DMS 273 (cell line): Measurements from ENCODE around the gene USP34.
A peak's percentile ranks its signal among the peaks of the same experiment; 100 is the strongest.
"Not testable (repeated sequence)": the region's sequence is repeated elsewhere in the genome, so short reads cannot be mapped to it uniquely, and the experiment has no call there.

Source experiments
- DNase-seq: peaks from one replicate; lab custom pipeline; 2025; ENCODE audit not compliant: unreplicated experiment; lab: John Stamatoyannopoulos, UW

Gene USP34

DNA sequence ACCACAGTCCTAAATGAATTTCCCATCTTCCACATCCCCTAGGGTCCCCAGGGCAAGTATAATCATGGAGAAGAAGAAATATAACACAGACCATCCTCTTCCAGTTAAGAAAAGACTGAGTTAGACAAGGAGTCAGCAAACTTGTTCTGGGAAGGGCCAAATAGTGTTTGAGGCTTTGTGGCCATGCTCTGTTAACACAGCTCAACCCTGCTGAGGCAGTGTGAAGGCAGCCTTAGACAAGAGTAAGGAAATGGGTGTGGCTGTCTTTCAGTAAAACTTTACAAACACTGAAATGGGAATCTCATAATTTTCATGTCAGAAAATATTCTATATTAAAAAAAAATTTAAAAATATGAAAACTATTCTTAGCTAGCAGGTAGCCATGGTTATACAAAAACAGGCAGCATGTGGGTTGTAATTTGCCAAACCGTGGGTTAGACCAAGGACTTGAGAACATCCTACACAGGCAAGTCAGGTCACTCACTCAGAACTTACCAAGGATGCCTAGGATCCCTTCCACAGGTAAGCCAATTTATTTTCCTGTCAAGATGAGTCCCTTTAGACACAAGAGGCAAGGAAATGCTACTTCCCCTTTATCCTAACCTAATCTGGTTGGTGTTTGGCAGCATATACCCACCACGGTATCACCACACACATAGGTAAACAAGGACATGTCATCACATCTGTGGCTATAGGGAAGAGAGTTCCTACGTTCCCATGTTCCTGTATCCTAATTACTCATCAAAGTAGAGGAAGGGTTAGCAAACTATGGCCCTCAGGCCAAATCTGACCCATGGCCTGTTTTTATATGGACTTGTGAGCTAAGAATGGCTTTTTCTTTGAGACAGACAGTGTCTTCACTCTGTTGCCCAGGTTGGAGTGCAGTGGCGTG lies 277.0 kb downstream of the USP34 start:
- DNase-seq, result no peak

DNA sequence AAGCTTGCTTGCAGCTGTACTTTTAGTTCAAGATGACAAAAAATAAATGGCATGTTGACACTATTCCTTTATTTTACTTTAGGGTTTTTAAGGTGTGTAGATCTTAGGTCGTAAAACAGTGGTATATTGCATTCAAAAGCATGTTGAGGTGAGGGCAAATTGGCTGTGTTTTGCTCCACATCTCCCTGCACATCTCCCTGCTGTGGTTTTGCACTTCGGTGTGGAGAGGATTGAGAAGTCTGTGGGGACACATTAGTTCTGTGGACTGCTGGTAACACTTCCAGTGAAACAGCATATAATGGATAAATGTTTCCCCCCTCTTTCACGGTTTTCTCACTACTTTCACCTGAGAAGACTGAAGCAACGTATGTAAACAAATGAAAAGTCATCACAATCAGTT lies 283.8 kb downstream of the USP34 start:
- no peak for DNase-seq

DNA sequence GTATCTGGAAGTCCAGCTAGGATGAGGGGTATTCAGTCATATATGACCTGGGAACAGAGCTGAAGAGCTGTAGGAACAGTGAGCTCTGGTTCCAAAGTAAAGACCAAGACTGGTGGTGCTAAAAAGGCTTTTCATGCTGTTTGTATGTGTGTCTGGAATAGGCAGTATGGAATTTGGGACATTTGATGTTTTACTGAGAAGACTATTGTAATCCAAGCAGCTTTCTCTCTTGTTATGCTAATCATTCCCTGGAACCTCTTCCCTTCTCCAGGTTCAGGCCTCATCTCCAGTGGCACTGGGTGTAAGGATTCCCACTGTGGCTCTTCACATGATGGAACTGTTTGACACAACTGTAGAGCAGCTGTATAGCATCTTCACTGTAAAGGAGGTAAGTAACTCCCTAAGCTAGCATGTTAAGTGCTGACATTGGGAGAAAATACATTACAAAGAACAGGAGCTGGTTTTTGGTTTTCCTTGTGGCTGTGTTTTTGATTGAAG lies 285.6 kb downstream of the USP34 start:
- DNase-seq, result no peak

DNA sequence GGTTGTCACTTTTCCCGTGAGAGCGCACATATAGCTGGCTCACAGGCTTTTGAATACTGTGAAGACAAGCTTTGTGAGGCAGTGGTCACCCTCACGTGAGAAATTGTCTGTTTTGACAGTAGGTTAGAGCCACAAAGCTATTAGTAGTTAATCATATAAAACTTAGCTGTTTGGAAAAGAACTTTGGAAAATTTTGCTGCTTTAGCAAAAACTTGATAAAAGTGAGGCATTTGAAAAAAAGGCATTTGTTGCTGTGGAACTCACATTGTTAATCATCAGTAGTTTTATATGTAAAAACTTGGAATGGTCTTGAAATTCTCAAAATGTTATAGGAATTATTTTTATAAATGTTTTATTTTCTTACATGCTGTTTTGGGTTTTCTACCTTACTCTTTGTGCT lies 286.6 kb downstream of the USP34 start:
- no peak for DNase-seq

DNA sequence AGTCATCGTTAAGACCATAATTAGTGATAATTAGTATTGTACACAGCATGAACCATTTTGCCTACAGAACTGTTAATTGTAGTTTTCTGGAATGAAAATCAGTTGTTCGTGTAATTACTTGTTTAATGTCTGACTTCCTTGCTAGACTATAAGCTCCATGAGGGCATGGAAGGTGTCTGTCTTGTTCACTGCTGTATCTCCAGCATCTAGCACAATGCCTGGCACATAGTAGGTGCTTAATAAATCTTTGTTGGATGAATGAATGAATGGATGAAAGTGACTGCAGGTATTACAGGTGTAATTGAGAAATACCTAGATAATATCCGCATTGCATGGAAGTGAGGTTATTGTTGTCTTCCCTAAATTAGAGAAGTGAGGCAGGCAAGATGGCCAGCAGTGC lies 287.1 kb downstream of the USP34 start:
- DNase-seq, result no peak

DNA sequence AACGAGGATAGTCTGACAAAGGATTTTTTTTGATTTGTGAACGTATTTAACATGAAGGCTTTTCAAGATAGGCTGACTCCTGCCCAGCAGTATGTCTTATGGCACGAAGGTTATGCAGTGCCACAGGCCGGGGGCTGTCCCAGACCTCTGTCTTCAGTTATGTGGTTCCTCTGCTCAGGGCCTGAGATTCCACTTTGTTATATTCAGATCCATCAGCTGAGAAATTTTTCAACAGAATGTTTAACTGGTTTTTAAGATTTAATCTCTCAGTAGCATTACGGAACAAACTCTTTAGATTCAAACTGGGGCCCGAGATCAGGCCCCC lies 288.9 kb downstream of the USP34 start:
- DNase-seq, result no peak

DNA sequence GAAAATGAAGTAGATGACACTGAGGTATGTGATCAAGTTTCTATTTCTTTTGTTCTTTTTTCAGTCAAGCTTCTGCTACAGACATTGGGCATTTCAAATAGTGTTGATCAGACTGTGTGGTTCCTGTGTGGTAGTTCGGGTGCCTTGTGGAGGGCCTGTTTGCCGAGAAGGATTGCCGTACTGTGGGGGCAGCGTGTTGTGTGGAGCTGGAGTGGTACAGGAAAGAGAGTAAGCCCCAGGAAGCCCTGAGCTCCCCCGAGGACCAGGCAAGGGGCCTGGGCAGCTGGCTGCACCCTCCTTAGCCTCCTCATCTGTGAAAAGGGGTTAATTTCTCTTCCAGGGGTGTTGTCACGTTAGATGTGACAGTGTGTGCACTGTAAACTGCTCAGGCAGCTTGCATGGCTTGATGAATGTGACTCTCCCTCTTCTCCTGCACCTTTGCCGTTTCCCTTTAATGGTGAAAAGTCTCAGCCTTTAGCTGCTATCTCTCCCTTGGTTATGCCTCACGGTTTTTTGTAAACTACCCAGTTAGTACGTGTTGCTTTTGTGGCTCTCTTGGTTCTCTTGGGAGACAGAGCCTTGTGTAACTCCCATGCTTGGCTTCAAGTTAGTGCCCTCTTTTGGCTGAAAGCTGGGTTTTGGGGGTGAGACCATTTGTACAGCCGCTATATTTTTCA lies 289.4 kb downstream of the USP34 start:
- no peak for DNase-seq

DNA sequence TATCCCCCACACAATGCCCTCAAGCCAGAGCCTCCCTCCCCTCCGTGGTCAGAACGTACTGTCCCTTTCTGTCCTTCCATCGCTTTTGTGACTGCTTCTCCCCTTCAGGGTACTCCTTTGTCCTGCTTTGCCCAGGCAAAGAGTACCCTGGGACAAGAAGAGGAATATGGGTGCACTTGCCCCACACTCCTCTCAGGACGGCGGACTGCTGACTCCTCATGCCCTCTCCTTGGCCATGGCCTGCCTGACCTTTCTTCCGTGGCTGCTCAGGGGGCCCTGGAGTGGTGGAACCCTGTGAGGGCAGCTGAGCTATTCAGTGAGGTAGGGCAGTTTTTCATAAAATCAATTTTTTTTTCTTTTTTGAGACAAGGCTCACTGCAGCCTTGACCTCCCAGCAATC lies 290.2 kb downstream of the USP34 start:
- DNase-seq, result no peak

DNA sequence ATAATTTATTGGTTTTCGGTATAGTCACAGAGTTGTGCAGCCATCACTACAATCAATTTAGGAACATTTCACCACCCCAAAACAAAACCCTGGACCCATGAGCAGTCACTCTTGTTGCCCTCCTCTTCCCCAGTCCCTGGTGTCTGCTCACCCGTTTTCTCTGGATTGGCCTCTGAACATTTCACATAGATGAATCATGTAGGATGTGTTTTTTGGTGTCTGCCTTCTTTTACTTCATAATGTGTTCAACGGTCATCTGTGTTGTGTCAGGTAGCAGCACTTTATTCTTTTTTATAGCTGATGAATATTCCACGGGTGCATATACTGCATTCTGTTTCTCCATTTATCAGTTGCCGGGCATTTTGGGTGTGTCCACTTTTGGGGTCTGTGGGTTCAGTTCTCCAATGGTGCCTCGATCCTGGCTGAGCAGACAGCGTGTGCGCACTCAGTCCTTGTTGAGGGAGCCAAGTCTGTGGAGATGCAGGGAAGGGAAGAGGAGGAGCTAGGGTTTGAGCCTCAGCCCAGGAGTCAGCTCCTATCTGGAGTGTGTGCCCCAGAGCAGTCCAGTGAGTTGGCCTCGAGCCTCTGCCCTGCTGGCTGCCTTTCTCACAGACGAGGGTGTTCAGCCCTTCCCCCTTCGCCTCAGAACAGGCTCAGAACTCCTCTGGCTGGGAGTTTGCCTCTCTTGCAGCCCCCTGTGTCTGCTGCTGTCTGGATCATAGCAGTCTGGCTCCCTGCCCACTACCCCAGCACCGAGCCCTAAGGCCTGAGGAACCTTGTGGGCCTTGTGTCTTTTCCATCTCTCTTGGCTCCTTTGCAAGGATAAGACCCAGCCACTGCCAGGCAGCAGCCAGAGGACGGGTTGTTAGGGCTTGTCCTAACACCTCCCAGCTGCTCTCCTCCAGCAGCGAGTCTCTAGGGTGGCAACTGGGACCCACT lies 290.9 kb downstream of the USP34 start:
- DNase-seq, result peak; percentile 38

DNA sequence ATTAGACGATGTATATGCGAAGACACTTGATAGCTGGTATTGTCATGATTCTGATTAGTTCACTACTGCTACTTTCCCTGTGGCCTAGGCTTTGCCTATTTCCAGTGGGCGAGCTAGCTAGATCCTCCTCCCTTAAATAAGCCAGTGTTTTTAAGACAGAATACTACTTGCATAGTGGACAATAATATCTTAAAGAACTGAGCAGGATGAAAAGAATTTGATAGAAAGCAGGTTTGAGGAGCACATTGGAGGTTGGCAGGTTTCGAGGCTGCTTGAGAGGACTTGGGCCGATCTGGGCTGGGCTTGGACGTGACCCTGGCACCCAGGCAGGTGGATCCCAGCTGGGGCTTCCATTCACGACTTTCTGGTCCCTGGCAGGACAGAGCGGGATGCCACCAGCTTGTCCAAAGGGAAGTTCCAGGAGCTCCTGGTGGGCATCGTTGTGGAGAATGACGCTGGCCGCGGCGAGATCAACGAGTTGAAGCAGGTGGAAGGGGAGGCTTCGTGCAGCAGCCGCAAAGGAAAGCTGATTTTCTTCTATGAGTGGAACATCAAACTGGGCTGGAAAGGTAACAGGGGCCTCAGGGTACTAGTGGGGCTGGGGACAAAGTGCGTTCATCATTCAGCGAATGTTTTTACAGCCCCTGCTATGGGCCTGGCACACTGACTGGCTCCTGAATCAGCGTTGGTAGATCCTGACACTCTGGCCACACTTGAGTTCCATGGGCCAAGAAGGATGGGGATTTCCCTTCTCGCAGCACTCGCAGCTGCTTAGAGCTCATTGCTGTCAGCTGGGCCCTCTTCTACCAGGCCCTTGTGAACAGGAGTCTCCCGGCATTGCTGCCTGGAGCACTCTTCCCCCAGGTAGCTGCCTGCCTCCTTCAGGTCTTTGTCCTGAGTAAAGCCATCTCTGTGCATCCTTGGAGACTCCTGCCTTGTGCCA lies 292.0 kb downstream of the USP34 start:
- peak; percentile 18 for DNase-seq

DNA sequence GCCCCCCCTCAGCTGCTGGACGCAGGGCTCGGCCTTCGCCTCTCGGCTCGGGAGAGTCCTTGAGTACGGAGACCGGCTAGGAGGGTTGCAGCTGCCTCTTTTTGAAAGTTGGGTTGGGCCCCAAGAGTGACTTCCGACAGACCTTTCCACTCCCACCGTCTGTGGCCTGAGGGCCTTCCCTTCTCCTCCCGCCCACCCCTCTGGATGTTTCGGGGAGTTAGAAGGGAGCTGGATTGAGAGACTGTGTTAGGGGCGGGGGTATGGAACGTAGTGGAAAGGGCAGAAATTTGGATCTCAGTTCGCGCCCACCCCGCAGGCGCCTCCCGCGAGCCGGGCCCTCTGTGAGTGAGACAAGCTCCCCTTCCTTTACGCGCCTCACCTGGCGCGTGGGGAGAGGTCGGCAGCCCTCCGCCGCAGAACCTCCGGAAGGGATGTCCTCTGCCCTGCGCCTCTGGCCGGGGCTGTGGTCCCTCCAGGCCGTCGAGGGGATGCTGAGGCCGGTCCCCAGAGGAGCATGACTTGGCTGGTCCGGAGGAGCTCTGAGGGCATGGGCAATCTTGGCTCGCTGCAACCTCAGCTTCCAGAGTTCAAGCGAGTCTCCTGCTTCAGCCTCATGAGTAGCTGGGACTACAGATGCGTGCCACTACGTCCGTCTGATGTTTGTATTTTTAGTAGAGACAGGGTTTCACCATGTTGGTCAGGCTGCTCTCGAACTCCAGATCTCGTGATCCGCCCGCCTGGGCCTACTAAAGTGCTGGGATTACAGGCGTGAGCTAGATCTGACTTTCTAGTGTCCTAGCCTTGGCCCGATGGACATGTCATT lies 292.9 kb downstream of the USP34 start:
- peak; percentile 57 for DNase-seq

DNA sequence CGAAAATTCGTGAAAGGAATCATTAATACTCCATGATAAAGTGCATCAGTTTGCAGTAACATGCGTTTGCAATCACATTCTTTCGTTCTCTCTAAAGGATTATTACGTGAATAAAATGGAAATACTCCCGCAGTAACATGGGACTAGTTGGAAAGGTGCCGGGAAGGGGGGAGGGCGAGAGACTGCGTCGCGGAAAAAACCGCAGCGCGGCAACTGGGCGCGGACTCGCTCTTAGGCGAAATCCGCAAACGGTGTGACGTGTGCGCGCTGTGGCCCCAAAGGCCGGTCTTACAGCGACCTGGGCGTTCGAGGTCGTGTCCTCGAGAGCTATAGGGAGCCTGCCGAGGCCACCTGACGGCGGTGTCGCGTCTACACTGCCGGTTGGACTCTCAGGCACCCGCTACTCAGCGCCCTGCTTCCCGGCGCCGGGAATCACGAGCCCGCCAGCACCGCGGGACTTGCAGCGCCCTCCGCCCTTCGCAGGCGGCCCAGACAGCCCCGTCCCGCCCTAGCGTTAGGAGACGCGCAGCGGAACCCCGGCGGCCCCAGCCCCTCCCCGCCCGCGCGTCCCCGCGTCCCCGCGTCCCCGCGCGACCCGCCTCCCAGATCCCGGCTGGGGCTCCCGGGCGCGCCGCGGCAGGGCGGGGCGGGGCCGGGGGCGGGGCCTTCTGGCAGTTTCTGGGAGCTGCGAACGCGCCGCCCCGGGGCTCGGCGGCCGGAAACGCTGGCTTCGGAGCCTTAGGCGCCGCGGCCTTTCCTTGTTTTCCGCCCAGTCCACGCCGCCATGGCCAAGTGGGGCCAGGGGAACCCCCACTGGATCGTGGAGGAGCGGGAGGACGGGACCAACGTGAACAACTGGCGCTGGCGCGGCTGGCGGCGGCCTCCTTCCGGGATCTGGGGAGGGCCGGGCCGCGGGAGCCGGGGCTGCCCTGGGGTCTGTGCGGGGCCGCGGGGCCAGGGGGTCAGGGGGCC lies 293.8 kb downstream of the USP34 start:
- peak; percentile 98 for DNase-seq

DNA sequence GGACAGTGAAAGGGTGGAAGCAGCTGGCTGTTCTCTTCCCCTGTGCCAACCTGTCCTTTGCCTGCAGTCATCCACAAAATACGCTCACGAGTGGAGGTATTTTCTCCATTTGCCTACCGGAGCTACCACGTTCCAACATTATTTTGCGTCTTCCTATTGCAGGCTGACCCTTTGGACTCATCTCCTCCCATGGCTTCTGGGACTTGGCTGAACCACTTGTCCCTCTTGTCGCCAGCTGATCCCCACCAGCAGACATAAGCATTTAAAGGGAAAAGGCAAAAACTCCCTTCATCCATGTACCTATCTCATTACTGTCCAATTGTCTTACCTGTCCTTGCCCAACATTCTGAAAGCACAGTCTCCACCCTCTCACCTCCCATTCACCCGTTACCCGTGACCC lies 295.9 kb downstream of the USP34 start:
- DNase-seq, result no peak

DNA sequence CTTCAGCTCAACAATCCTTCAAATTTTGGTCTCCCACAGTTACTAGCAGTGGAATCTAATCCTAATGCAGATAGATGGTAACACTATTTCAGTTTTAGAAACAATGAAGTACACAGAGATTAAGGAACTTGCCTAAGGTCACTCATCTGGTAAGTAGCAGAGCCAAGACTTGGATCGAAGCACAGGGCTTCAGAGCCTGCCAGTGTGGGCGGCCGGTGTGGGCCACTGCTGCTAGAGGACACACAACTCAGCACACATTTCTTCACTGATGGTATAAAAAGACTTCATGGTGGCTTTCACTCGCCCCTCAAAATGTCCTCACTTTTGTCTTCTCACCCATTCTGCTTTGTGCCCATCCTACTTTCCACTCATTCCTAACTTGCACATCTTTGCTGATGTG lies 297.8 kb downstream of the USP34 start:
- DNase-seq, result no peak

DNA sequence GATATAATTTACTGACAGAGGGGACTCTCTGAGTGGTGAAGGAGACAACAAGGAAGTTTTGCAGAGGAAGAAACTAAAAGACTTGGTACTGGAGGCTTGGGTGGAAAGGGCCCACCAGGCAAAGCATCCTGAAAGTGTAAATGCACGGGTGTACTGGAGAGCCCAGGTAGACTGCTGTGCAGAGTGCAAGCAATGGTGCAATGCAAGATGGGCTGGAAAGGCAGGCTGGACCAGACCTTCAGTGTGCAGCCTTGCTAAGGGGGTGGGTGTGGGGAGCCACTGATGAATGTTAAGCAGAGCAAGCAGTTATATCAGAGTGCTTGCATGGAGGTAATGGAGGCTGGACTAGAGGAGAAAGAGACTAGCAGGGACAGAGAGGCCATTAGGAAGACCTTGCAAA lies 298.2 kb downstream of the USP34 start:
- DNase-seq, result no peak

DNA sequence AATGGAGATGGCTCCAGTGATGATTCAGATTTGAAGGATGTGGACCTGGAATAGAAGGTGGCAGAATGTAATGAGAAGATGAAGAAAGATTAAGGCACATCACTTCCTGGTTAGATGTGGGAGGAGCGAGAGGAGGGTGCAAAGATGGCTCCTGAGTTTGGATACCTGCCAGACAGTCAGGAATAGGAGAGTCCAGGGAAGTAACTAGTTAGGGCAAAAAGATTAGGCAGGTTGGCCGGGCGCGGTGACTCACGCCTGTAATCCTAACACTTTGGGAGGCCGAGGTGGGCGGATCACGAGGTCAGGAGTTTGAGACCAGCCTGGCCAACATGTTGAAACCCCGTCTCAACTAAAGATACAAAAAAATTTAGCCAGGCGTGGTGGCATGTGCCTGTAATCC lies 303.3 kb downstream of the USP34 start:
- DNase-seq, result no peak

DNA sequence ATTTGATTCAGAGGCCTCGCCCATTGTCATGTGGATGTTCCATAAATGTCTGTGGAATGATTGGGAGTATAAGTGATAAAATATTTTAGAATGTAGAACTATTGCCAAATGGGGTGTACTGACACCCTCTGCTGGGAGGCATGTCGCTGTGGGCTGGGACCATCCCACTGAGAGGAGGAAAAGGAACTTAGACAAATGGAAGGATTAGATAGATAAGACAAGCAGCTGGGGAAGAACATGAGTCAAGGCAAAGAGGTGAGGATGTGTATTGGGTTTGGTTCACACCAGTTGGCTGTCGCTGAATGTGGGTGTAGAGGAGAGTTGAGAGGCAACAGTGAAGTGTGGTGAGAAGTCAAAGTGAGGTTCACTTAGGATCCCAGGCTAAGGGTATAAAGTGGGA lies 304.9 kb downstream of the USP34 start:
- no peak for DNase-seq

DNA sequence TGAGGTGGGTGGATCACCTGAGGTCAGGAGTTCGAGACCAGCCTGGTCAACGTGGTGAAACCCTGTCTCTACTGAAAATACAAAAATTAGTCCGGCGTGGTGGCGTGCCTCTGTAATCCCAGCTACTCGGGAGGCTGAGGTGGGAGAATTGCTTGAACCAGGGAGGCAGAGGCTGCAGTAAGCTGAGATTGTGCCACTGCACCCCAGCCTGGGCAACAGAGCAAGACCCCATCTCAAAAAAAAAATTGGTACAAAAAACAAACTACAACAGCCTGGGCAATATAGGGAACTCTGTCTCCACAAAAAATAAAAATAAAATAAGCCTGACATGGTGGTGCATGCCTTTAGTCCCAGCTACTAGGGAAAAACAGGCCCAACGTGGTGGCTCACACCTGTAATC lies 305.8 kb downstream of the USP34 start:
- DNase-seq, result not testable (repeated sequence)
